Measurements from ENCODE around the gene NAA15. TPM values are rescaled to one million over a fixed set of nuclear protein-coding genes. Genes with fewer than 3 reads are reported as not detected.
A peak's percentile ranks its signal among the peaks of the same experiment; 100 is the strongest.
"Not testable (repeated sequence)": the region's sequence is repeated elsewhere in the genome, so short reads cannot be mapped to it uniquely, and the experiment has no call there.

Gene NAA15
- total and polyA plus RNA-seq, 7 donors = 17.2 to 53.7 (median 43.0) TPM

DNA sequence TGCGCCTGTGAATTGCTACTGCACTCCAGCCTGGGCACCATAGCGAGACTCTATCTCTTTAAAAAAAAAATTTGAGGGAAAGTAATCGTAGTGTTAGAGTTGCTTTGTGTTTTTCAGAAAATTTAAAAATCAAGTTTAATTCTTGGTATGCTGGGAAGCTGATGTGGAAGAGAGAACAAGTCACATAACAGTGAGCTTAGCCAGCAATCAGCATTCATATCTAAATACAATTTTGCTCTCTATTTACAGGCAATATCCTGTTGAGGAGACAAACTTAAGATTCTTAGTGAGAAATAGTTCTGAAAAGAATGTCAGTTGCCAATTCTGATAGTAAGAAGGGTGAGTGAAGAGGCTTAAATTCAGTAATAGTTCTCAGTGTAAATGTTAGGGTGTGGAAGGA is 10.6 kb downstream of the NAA15 start:
- intact Hi-C loops (cut with DNase I) = no loop called here
- peaks cover 25% of the 10 kb centered on the region for H3K4me1 ChIP-seq
- H3K36me3 ChIP-seq (ENCODE audit: insufficient read depth in 1 of 2, low read depth in 1 of 2) = no peaks in the 10 kb centered on the region
- H3K4me3 ChIP-seq = no peak overlapping the region
- TF ChIP-seq, protein P1, sequence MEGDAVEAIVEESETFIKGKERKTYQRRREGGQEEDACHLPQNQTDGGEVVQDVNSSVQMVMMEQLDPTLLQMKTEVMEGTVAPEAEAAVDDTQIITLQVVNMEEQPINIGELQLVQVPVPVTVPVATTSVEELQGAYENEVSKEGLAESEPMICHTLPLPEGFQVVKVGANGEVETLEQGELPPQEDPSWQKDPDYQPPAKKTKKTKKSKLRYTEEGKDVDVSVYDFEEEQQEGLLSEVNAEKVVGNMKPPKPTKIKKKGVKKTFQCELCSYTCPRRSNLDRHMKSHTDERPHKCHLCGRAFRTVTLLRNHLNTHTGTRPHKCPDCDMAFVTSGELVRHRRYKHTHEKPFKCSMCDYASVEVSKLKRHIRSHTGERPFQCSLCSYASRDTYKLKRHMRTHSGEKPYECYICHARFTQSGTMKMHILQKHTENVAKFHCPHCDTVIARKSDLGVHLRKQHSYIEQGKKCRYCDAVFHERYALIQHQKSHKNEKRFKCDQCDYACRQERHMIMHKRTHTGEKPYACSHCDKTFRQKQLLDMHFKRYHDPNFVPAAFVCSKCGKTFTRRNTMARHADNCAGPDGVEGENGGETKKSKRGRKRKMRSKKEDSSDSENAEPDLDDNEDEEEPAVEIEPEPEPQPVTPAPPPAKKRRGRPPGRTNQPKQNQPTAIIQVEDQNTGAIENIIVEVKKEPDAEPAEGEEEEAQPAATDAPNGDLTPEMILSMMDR (IDR thresholded peaks at IDR 0.05) = no peak
- no peaks in the 10 kb centered on the region for H3K27me3 ChIP-seq (ENCODE audit: insufficient read depth in 3 of 3, low read length in 2 of 3)
- DNase-seq = no peak
- ATAC-seq = no peak
- H3K9me3 ChIP-seq = no peaks in the 10 kb centered on the region
- WGBS, 3 donors = 78 to 82% (median 80%) methylated on average over 3 of the region's 3 CpGs
- no peak overlapping the region for H3K27ac ChIP-seq

- H3K27me3 ChIP-seq (ENCODE audit: insufficient read depth in 3 of 3, low read length in 2 of 3) = no peaks in the 10 kb centered on the region
- intact Hi-C loops (cut with DNase I) = no loop called here
- DNase-seq (no peak), ATAC-seq (no peak)
- H3K27ac ChIP-seq = no peak overlapping the region
- H3K4me3 ChIP-seq = no peak overlapping the region
- H3K9me3 ChIP-seq = no peaks in the 10 kb centered on the region
- WGBS, 3 donors = 91 to 95% (median 93%) methylated on average over 3 of the region's 3 CpGs
- H3K36me3 ChIP-seq (ENCODE audit: insufficient read depth in 1 of 2, low read depth in 1 of 2) = no peaks in the 10 kb centered on the region
- TF ChIP-seq, protein P1 (IDR thresholded peaks at IDR 0.05) = no peak
- H3K4me1 ChIP-seq = peaks cover 19% of the 10 kb centered on the region
These were observed 11.4 kb downstream of the NAA15 start for GRCh38 chr4:139312552-139313332.

- H3K4me3 ChIP-seq; H3K9me3 ChIP-seq; H3K27ac ChIP-seq; intact Hi-C loops (cut with DNase I); DNase-seq; ATAC-seq; H3K27me3 ChIP-seq (ENCODE audit: insufficient read depth in 3 of 3, low read length in 2 of 3); H3K36me3 ChIP-seq (ENCODE audit: insufficient read depth in 1 of 2, low read depth in 1 of 2): not testable (repeated sequence)
- H3K4me1 ChIP-seq = peaks cover 19% of the 10 kb centered on the region
- WGBS, 3 donors = 87 to 96% (median 92%) methylated on average over 10 of the region's 10 CpGs
These were observed 12.1 kb downstream of the NAA15 start for GRCh38 chr4:139313414-139313813.

DNA sequence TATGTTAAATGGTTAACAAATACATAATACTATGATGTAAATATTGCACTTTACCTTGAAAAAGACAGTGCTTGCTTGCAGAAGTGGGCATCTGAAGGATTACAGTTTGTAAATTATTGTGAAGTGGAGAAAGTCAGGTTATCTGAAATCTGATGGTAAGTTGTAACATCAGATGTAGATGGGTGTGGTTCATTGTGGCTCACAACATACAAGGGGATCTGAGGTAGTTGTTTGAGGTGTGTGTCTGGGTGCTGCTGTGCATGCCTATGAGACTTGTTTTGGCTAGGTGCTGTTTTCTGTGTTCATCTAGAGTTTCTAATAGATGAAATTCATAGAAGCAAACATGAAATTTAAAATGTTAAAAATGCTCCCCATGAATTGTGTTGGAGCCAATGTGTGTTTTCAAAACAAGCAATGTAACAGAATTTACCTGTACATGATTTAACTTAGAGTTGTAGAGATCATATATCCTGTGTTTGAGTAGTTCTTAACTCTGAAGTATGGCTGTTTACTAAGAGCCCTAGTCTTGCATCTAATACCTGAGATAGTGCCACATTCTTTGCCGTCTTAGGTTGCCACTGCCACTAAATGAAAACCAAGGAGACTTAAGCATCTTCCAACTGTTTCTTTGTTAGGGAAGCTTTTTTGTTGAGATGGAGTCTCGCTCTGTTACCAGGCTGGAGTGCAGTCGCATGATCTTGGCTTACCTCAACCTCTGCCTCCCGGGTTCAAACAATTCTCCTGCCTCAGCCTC is 12.9 kb downstream of the NAA15 start:
- H3K4me1 ChIP-seq = peaks cover 19% of the 10 kb centered on the region
- DNase-seq (no peak), ATAC-seq (no peak)
- 73 to 88% (median 83%) methylated on average over 4 of the region's 4 CpGs for WGBS, 3 donors
- H3K27ac ChIP-seq = no peak overlapping the region
- H3K9me3 ChIP-seq = no peaks in the 10 kb centered on the region
- H3K36me3 ChIP-seq (ENCODE audit: insufficient read depth in 1 of 2, low read depth in 1 of 2) = no peaks in the 10 kb centered on the region
- H3K27me3 ChIP-seq (ENCODE audit: insufficient read depth in 3 of 3, low read length in 2 of 3) = no peaks in the 10 kb centered on the region
- intact Hi-C loops (cut with DNase I) = no loop called here
- no peak overlapping the region for H3K4me3 ChIP-seq
- TF ChIP-seq, protein P1 (IDR thresholded peaks at IDR 0.05) = no peak

- Histone ChIP-seq H3K27ac (peak overlapping the region; percentile 25), H3K4me1 (peaks cover 19% of the 10 kb centered on the region), H3K4me3 (no peak overlapping the region), H3K9me3 (peaks cover 2% of the 10 kb centered on the region), H3K27me3 (ENCODE audit: insufficient read depth in 3 of 3, low read length in 2 of 3) (no peaks in the 10 kb centered on the region), H3K36me3 (ENCODE audit: insufficient read depth in 1 of 2, low read depth in 1 of 2) (no peaks in the 10 kb centered on the region)
- WGBS, 3 donors = 82 to 89% (median 83%) methylated on average over 13 of the region's 13 CpGs
- TF ChIP-seq, protein P1 (IDR thresholded peaks at IDR 0.05) = no peak
- intact Hi-C loops (cut with DNase I) = no loop called here
- ATAC-seq (peak in 2 of 4 donors; percentile 29 to 54), DNase-seq (no peak)
These were observed 13.9 kb downstream of the NAA15 start for GRCh38 chr4:139315221-139315675.

Measured in psoas muscle (tissue), 8 donors.